ENCODE measurements around the gene TMIGD2.
"Not testable (repeated sequence)": the region's sequence is repeated elsewhere in the genome, so short reads cannot be mapped to it uniquely, and the experiment has no call there.

The TMIGD2 gene

DNA sequence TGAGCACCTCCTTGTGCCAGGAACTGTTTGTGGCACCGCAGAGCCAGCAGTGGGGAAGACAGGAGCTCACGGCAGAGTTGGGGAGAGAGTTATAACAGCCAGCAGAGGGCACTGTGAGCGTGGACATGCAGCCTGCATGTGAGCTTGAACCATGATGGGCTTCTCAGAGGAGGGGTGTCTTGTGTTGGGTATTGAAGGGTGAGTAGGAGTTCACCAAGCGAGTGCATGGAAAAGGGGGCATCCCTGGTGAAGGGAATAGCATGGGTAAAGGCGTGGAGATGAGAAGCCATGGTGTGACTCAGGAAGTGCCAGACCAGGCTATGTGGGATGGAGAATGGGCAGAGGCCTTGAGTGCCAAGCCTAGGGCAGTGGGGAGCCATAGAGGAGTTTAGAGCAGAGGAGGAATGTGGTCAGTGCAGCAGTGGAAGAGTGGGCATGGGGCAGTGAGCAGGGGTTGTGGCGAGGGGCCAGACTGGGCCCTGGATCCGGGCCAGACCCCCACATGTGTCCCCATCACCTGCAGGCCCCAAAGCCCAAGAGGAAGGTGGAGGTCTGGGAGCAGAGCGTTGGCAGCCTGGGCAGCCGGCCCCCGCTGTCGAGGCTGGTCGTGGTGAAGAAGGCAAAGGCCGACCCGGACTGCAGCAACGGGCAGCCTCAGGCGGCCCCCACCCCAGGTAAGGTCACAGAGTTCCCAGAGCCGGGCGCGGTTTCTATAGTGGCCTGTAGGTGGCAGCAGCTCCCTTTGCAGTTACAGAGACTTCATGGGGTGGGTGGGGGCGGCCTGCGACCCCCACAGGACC lies 34.9 kb downstream of the TMIGD2 start:
- peak; percentile 15 to 30 for DNase-seq (ENCODE audit: low read depth in 2 of 2)

DNA sequence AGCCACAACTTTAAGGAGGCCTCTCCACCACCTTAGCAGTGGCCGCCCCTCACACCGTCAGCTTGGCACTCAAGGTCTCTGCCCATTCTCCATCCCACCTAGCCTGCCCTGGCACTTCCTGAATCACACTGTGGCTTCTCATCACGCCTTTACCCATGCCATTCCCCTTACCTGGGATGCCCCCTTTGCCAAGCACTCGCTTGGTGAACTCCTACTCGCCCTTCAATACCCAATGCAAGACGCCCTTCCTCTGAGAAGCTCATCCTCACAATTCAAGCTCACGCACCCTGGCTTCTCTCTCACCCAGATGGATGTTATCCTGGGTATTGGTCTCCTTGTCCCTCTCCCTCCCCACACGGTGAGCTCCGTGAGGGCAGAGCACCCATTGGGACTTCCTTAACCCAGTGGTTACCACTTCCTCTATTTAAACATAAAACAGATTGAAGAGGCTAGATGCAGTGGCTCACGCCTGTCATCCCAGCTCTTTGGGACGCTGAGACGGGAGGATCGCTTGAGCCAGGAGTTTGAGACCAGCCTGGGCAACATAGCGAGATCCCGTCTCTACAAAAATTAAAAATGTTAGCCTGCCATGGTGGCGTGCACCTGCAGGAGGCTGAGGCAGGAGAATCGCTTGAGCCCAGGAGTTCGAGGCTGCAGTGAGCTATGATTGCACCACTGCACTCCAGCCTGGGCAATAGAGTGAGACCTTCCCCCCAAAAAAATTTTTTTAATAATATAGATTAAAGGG lies 35.8 kb downstream of the TMIGD2 start:
- no peak for DNase-seq (ENCODE audit: low read depth in 2 of 2)

DNA sequence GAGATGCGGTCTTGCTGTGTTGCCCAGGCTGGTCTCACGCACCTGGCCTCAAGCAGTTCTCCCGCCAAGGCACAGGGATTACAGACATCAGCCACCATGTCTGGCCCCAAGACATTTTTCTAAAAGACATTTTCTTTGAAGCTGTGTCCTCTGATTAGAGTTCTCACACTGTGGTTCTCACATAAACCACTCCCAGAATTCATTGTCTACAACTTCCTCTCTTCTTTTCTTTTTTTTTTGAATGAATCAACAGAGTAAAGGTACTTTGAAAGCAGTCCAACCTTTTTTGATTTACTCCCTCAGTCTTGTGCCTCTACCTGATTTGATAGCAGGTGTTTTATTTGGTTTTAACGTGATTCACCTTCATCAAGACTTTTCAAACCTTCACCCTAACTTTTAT lies 37.4 kb downstream of the TMIGD2 start:
- no peak for DNase-seq (ENCODE audit: low read depth in 2 of 2)

DNA sequence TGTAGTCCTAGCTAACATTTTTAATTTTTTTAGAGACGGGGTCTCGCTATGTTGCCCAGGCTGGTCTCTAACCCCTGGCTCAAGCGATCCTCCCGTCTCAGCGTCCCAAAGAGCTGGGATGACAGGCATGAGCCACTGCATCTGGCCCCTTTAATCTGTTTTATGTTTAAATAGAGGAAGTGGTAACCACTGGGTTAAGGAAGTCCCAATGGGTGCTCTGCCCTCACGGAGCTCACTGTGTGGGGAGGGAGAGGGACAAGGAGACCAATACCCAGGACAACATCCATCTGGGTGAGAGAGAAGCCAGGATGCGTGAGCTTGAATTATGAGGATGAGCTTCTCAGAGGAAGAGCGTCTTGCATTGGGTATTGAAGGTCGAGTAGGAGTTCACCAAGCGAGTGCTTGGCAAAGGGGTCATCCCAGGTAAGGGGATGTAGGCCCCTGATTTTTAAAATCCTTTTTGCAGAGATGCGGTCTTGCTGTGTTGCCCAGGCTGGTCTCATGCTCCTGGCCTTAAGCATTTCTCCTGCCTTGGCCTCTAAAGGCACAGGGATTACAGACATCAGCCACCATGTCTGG lies 41.5 kb downstream of the TMIGD2 start:
- no peak for DNase-seq (ENCODE audit: low read depth in 2 of 2)

DNA sequence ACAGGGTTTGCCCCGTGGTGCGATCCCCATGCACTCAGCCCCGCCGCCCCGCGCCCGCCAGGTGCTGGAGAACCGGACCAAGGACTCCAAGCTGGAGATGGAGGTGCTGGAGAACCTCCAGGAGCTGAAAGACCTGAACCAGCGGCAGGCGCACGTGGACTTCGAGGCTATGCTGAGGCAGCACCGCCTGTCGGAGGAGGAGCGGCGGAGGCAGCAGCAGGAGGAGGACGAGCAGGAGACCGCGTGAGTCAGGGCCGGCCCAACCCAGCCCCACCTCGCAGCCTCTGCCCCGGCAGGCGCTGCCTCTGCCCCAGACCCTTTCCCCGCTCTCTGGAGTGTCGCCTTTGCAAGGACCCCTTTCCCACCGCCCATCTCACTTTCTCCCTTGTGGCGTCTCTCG lies 44.0 kb downstream of the TMIGD2 start:
- no peak for DNase-seq (ENCODE audit: low read depth in 2 of 2)

DNA sequence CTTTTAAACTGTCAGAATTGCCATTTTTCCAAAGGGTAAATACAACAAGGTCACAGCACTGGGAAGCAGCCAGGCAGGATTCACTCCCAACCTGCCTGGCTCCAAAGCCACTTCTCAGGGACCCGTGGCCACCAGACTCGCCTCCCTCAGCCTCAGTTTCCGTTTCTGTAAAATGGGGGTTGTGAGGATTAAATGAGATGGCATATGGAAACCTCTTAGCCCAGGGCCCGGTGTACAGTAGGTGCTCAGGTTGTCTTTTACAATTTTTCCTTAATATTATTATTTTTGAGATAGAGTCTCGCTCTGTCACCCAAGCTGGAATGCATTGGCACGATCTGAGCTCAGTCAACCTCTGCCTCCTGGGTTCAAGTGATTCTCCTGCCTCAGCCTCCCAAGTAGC lies 45.2 kb downstream of the TMIGD2 start:
- DNase-seq (ENCODE audit: low read depth in 2 of 2), result no peak

DNA sequence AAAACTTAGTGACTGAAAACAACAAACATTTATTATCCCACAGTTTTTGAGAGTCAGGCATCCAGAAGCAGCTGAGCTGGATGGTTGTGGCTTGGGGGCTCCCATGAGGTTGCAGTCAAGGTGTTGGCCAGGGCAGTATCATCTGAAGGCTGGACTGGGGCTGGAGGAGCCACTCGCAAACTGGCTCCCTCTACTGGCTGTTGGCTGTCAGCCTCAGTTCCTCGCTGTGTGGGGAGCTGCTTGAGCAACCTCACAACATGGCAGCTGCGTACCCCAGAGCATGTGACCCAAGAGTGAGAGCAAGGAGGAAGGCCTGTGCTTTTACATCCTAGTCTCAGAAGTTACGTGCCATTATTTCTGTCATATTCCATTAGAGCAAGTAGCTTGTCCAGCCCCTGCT lies 45.6 kb downstream of the TMIGD2 start:
- DNase-seq (ENCODE audit: low read depth in 2 of 2), result no peak

DNA sequence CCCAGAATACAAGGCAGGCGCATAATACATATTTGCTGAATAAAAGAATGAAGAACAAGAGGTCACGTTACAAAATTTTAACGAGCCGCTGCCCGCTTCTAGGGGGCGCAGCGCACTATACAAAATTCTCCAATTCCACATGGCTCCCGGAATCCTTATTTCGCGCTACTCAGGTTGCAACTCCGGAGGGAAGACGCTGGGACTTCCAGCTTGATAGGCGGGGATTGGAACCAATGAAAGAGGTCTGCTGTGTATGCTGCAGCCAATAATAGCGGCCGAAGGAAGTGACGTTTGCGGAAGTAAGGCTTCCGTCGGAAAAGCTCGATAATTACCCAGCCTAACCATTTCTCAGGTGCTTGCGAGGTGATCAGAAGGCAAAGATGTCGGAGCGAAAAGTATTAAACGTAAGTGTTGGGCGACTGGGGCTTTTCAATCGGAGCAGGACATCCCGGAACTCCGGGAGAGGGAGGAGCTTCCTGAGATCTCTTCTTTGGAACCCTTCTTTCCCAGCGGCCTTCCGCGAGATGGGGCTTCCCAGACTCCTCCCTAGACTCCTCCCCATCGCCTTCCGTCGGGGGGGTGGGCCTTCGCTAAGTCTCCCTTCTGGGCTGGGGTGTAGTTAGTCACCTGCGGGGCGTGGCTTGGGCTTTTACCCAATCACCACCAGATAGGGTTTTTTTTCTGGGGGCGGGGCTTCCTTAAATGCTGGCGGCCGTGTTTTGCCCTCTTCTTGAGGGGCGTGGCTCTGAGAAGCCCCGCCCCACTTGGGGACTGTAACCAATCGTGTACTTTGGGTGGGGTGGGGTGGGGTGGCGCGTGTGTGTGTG lies 55.2 kb downstream of the TMIGD2 start, which contains the start of gene YJU2:
YJU2 (plus strand) TSS at position 314 of the 827 bp plus-strand sequence; CDS start at position 381, 67 bp downstream.
- DNase-seq (ENCODE audit: low read depth in 2 of 2), result peak; percentile 98 to 99

DNA sequence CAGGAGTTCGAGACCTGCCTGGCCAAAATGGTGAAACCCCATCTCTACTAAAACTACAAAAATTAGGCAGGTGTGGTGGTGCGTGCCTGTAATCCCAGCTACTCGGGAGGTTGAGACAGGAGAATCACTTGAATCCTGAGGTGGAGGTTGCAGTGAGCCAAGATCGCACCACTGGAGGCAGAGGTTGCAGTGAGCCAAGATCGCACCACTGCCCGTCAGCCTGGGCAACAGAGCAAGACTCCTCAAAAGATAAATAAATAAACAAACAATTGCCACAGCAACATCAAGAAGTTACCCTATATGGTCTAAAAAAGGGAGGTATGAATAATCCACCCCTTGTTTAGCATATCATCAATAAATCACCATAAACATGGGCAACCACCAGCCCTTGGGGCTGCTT lies 56.3 kb downstream of the TMIGD2 start:
- not testable (repeated sequence) for DNase-seq (ENCODE audit: low read depth in 2 of 2)
